Stimulated activated naive B cell treated with anti-CD40 and anti-IgM and Interleukin-4, amounts not matched to agents 10 μg/mL and 1 μg/mL and 100 μg/mL, for 72 hours (primary cell): Measurements from ENCODE around the gene GLRA1.

Source experiments
- ATAC-seq, 2 donors: fragments of 150-1000 bp; cut with Tn5 transposase; replicated peaks; 2 replicates each; pipeline ENCODE4 v1.10.0; 2021; ENCODE audit warnings: moderate library complexity in 1 of 2
- DNase-seq: peaks from one replicate; pipeline ENCODE4 v3.0.0; 2021
- H3K27ac Mint-ChIP-seq: one replicate; pipeline ENCODE4 v1.8.0; 2022; ENCODE audit warnings: mild to moderate bottlenecking, mixed read lengths
- H3K27me3 Mint-ChIP-seq, 2 donors: one replicate each; pipeline ENCODE4 v1.8.0; 2022; ENCODE audit warnings: mixed read lengths in 2 of 2
- H3K36me3 Mint-ChIP-seq, 2 donors: one replicate each; pipeline ENCODE4 v1.8.0; 2022; ENCODE audit warnings: mixed read lengths in 2 of 2, mild to moderate bottlenecking in 1 of 2
- H3K4me1 Mint-ChIP-seq, 2 donors: one replicate each; pipeline ENCODE4 v1.8.0; 2022; ENCODE audit warnings: mixed read lengths in 2 of 2, mild to moderate bottlenecking in 1 of 2
- H3K4me3 Mint-ChIP-seq, 2 donors: one replicate each; pipeline ENCODE4 v1.8.0; 2022; ENCODE audit warnings: mild to moderate bottlenecking in 2 of 2, mixed read lengths in 2 of 2, moderate library complexity in 1 of 2
- H3K9me3 Mint-ChIP-seq, 2 donors: one replicate each; pipeline ENCODE4 v1.8.0; 2022; ENCODE audit warnings: mixed read lengths in 2 of 2, mild to moderate bottlenecking in 1 of 2

GLRA1 gene

GRCh38 chr5:151886546-151887275 is 37.9 kb downstream of the GLRA1 start:
- no peaks in the 10 kb centered on the region for H3K36me3 Mint-ChIP-seq
- no peaks in the 10 kb centered on the region for H3K4me1 Mint-ChIP-seq
- peaks cover 5 to 9% of the 10 kb centered on the region in 2 donors for H3K27me3 Mint-ChIP-seq
- DNase-seq (no peak), ATAC-seq (no peak)
- no peak overlapping the region for H3K27ac Mint-ChIP-seq
- no peak overlapping the region for H3K4me3 Mint-ChIP-seq
- no peaks in the 10 kb centered on the region for H3K9me3 Mint-ChIP-seq

- Mint-ChIP-seq H3K36me3 (no peaks in the 10 kb centered on the region), H3K4me1 (no peaks in the 10 kb centered on the region), H3K27ac (no peak overlapping the region), H3K27me3 (peaks cover 5 to 9% of the 10 kb centered on the region in 2 donors), H3K4me3 (no peak overlapping the region), H3K9me3 (no peaks in the 10 kb centered on the region)
- no peak for ATAC-seq
- no peak for DNase-seq
Measured at GRCh38 chr5:151885138-151885908, 39.3 kb downstream of the GLRA1 start.

GRCh38 chr5:151881621-151882225 is 42.9 kb downstream of the GLRA1 start:
- no peak overlapping the region for H3K27ac Mint-ChIP-seq
- ATAC-seq (no peak), DNase-seq (no peak)
- H3K27me3 Mint-ChIP-seq = peaks cover 5 to 9% of the 10 kb centered on the region in 2 donors
- no peak overlapping the region for H3K4me3 Mint-ChIP-seq
- peaks cover 9 to 12% of the 10 kb centered on the region in 2 donors for H3K9me3 Mint-ChIP-seq
- no peaks in the 10 kb centered on the region for H3K4me1 Mint-ChIP-seq
- H3K36me3 Mint-ChIP-seq = peaks cover 0 to 5% of the 10 kb centered on the region in 2 donors

GRCh38 chr5:151880324-151880723 is 44.3 kb downstream of the GLRA1 start:
- Mint-ChIP-seq H3K9me3 (peaks cover 9 to 16% of the 10 kb centered on the region in 2 donors), H3K27ac (no peak overlapping the region), H3K36me3 (peaks cover 0 to 5% of the 10 kb centered on the region in 2 donors), H3K4me3 (no peak overlapping the region), H3K4me1 (no peaks in the 10 kb centered on the region), H3K27me3 (peaks cover 5 to 9% of the 10 kb centered on the region in 2 donors)
- ATAC-seq (no peak), DNase-seq (no peak)

- peaks cover 5 to 6% of the 10 kb centered on the region in 2 donors for H3K27me3 Mint-ChIP-seq
- DNase-seq = no peak
- no peak overlapping the region for H3K27ac Mint-ChIP-seq
- peaks cover 9 to 21% of the 10 kb centered on the region in 2 donors for H3K9me3 Mint-ChIP-seq
- no peaks in the 10 kb centered on the region for H3K4me1 Mint-ChIP-seq
- peaks cover 0 to 5% of the 10 kb centered on the region in 2 donors for H3K36me3 Mint-ChIP-seq
- ATAC-seq = no peak
- H3K4me3 Mint-ChIP-seq = no peak overlapping the region
Measured at GRCh38 chr5:151873701-151874100, 51.0 kb downstream of the GLRA1 start.

GRCh38 chr5:151872701-151873100 is 52.0 kb downstream of the GLRA1 start:
- peaks cover 0 to 5% of the 10 kb centered on the region in 2 donors for H3K36me3 Mint-ChIP-seq
- DNase-seq (no peak), ATAC-seq (no peak)
- H3K27me3 Mint-ChIP-seq = peaks cover 5 to 6% of the 10 kb centered on the region in 2 donors
- H3K9me3 Mint-ChIP-seq = peaks cover 5 to 18% of the 10 kb centered on the region in 2 donors
- H3K27ac Mint-ChIP-seq = no peak overlapping the region
- H3K4me1 Mint-ChIP-seq = no peaks in the 10 kb centered on the region
- H3K4me3 Mint-ChIP-seq = no peak overlapping the region

- Mint-ChIP-seq H3K4me3 (no peak overlapping the region), H3K36me3 (no peaks in the 10 kb centered on the region), H3K27ac (no peak overlapping the region), H3K9me3 (peaks cover 0 to 5% of the 10 kb centered on the region in 2 donors), H3K4me1 (no peaks in the 10 kb centered on the region), H3K27me3 (peaks cover 6 to 9% of the 10 kb centered on the region in 2 donors)
- DNase-seq (no peak), ATAC-seq (no peak)
Measured at GRCh38 chr5:151870820-151871219, 53.8 kb downstream of the GLRA1 start.

- Mint-ChIP-seq H3K27me3 (peaks cover 6 to 9% of the 10 kb centered on the region in 2 donors), H3K4me3 (no peak overlapping the region), H3K9me3 (peaks cover 0 to 5% of the 10 kb centered on the region in 2 donors), H3K4me1 (no peaks in the 10 kb centered on the region), H3K36me3 (no peaks in the 10 kb centered on the region), H3K27ac (no peak overlapping the region)
- DNase-seq (no peak), ATAC-seq (no peak)
Measured at GRCh38 chr5:151870271-151870670, 54.4 kb downstream of the GLRA1 start.

GRCh38 chr5:151869843-151870242 is 54.8 kb downstream of the GLRA1 start:
- no peaks in the 10 kb centered on the region for H3K4me1 Mint-ChIP-seq
- no peak for ATAC-seq
- H3K4me3 Mint-ChIP-seq = no peak overlapping the region
- no peaks in the 10 kb centered on the region for H3K36me3 Mint-ChIP-seq
- no peak for DNase-seq
- peaks cover 6 to 9% of the 10 kb centered on the region in 2 donors for H3K27me3 Mint-ChIP-seq
- H3K27ac Mint-ChIP-seq = no peak overlapping the region
- H3K9me3 Mint-ChIP-seq = peaks cover 0 to 5% of the 10 kb centered on the region in 2 donors

GRCh38 chr5:151868451-151868850 is 56.2 kb downstream of the GLRA1 start:
- Mint-ChIP-seq H3K4me3 (no peak overlapping the region), H3K36me3 (no peaks in the 10 kb centered on the region), H3K27me3 (peaks cover 13 to 17% of the 10 kb centered on the region in 2 donors), H3K9me3 (no peaks in the 10 kb centered on the region), H3K4me1 (no peaks in the 10 kb centered on the region), H3K27ac (no peak overlapping the region)
- ATAC-seq (peak; percentile 59 to 73), DNase-seq (no peak)

GRCh38 chr5:151864061-151864748 is 60.4 kb downstream of the GLRA1 start:
- no peak for ATAC-seq

GRCh38 chr5:151863566-151863965 is 61.1 kb downstream of the GLRA1 start:
- Mint-ChIP-seq H3K4me1 (no peaks in the 10 kb centered on the region), H3K9me3 (no peaks in the 10 kb centered on the region), H3K27me3 (peaks cover 7 to 12% of the 10 kb centered on the region in 2 donors), H3K27ac (no peak overlapping the region), H3K4me3 (no peak overlapping the region), H3K36me3 (no peaks in the 10 kb centered on the region)
- DNase-seq (no peak), ATAC-seq (no peak)

More at GRCh38 chr5:151864061-151864748, 60.4 kb downstream of the GLRA1 start:
- DNase-seq = no peak
- Mint-ChIP-seq H3K27me3 (peaks cover 7 to 12% of the 10 kb centered on the region in 2 donors), H3K4me1 (no peaks in the 10 kb centered on the region), H3K9me3 (no peaks in the 10 kb centered on the region), H3K36me3 (no peaks in the 10 kb centered on the region), H3K4me3 (no peak overlapping the region), H3K27ac (no peak overlapping the region)

GRCh38 chr5:151862811-151863472 is 61.7 kb downstream of the GLRA1 start:
- H3K4me1 Mint-ChIP-seq = no peaks in the 10 kb centered on the region

More at GRCh38 chr5:151862811-151863472, 61.7 kb downstream of the GLRA1 start:
- peaks cover 7 to 12% of the 10 kb centered on the region in 2 donors for H3K27me3 Mint-ChIP-seq
- H3K4me3 Mint-ChIP-seq = no peak overlapping the region
- no peak overlapping the region for H3K27ac Mint-ChIP-seq
- ATAC-seq = peak; percentile 51 to 56
- no peak for DNase-seq
- H3K36me3 Mint-ChIP-seq = no peaks in the 10 kb centered on the region
- no peaks in the 10 kb centered on the region for H3K9me3 Mint-ChIP-seq
